K562 (cell line): ENCODE measurements around the gene MYB. TPM values are rescaled to one million over a fixed set of nuclear protein-coding genes. Genes with fewer than 3 reads are reported as not detected.

Experiments
- BRF1 ChIP-seq: IDR thresholded peaks from 3 replicates; pipeline ENCODE4 v1.6.1; 2011; ENCODE audit warnings: borderline replicate concordance, mild to moderate bottlenecking; ENCODE audit not compliant: insufficient read length; ENCODE audit errors: extremely low read depth
- CAMTA2 ChIP-seq: fragments of 250-450 bp; sonication (Bioruptor Pico); conservative IDR thresholded peaks from 2 replicates; pipeline ENCODE4 v1.5.1; 2022
- HOXB6 ChIP-seq: fragments of 250-450 bp; sonication (Bioruptor Pico); IDR thresholded peaks from 2 replicates; pipeline ENCODE4 v1.5.1; 2022; ENCODE audit warnings: mild to moderate bottlenecking, borderline replicate concordance
- ILK ChIP-seq: fragments of 450-650 bp; IDR thresholded peaks from 2 replicates; pipeline ENCODE4 v1.6.1; 2016; ENCODE audit warnings: missing genetic modification characterization, low read depth, mild to moderate bottlenecking, missing compliant biosample characterization, moderate library complexity, borderline replicate concordance
- KAT7 ChIP-seq: sonication (generic); formaldehyde crosslinking; IDR thresholded peaks from 2 replicates; pipeline ENCODE4 v1.8.0; 2022; ENCODE audit warnings: missing genetic modification reagents, mild to moderate bottlenecking, borderline replicate concordance
- PML ChIP-seq: IDR thresholded peaks from 2 replicates; pipeline ENCODE4 v1.6.1; 2012; ENCODE audit warnings: low read length, inconsistent platforms
- RBM14 ChIP-seq: fragments of 200-400 bp; formaldehyde crosslinking; IDR thresholded peaks from 2 replicates; pipeline ENCODE4 v1.6.1; 2018; ENCODE audit warnings: low read depth, mild to moderate bottlenecking, low read length, moderate library complexity, borderline replicate concordance; ENCODE audit not compliant: insufficient read depth
- RBM17 ChIP-seq: fragments of 200-400 bp; formaldehyde crosslinking; IDR thresholded peaks from 2 replicates; pipeline ENCODE4 v1.6.1; 2017; ENCODE audit warnings: low read depth, mild to moderate bottlenecking, low read length, borderline replicate concordance
- TCF7 ChIP-seq: sonication (generic); IDR thresholded peaks from 2 replicates; pipeline ENCODE4 v1.6.1; 2016; ENCODE audit warnings: antibody characterized with exemption, borderline replicate concordance
- TOE1 ChIP-seq, 2 experiments: fragments of 450-650 bp in 1 of 2; sonication (generic) in 1 of 2; formaldehyde crosslinking in 1 of 2; IDR thresholded peaks; 2 replicates each; pipeline versions ENCODE4 v1.7.1 to v1.8.0; 2016 to 2022; ENCODE audit warnings: borderline replicate concordance in 2 of 2, mild to moderate bottlenecking in 2 of 2, antibody characterized with exemption in 1 of 2, inconsistent platforms in 1 of 2, low read depth in 1 of 2, missing genetic modification reagents in 1 of 2, moderate library complexity in 1 of 2
- TRIM24 ChIP-seq, 2 experiments: fragments of 450-650 bp; IDR thresholded peaks; 2 replicates each; pipeline ENCODE4 v1.6.1; 2016
- XRCC5 ChIP-seq: fragments of 200-400 bp; formaldehyde crosslinking; IDR thresholded peaks from 2 replicates; pipeline ENCODE4 v1.6.1; 2017; ENCODE audit warnings: low read depth, mild to moderate bottlenecking, low read length
- ZC3H11A ChIP-seq: IDR thresholded peaks from 2 replicates; pipeline ENCODE4 v1.6.1; 2012; ENCODE audit warnings: low read depth, low read length, improper control_type of control experiment
- ZNF668 ChIP-seq: fragments of 250-450 bp; sonication (Bioruptor Pico); IDR thresholded peaks from 2 replicates; pipeline ENCODE4 v1.8.0; 2022; ENCODE audit warnings: mild to moderate bottlenecking, inconsistent platforms
- polyA plus RNA-seq, 8 experiments: library from polyadenylated mRNA; depleted of rRNA in 4 of 8; stranded (reverse) in 5 of 8; unstranded in 3 of 8; fragments of >200 nt; fragmentation: Nextera tagmentation in 2 of 8; fragmentation: Illumina TruSeq in 1 of 8; extraction: Ambion mirVana in 2 of 8; extraction: Trizol in 1 of 8; gene quantifications; 2 replicates each; pipeline versions ENCODE4 v1.2.1 to v1.2.3, GENCODE V29; 2011 to 2014; ENCODE audit warnings: inconsistent platforms in 1 of 8, missing spikeins in 1 of 8
- total RNA-seq, 7 experiments: library from RNA; depleted of rRNA in 6 of 7; stranded (reverse); fragments of >200 nt in 6 of 7; fragmentation: Illumina TruSeq in 2 of 7; extraction: Trizol in 2 of 7; gene quantifications; 2 replicates each; pipeline versions ENCODE4 v1.2.1 to v1.2.3, GENCODE V29; 2011 to 2021; ENCODE audit warnings: low replicate concordance in 1 of 7
- TF ChIP-seq, protein P1 (sequence below), 2 experiments: IDR thresholded peaks; 2 replicates each; pipeline ENCODE4 v1.6.1; 2011; ENCODE audit warnings: borderline replicate concordance in 1 of 2, control low read depth in 1 of 2, low read depth in 1 of 2, low read length in 1 of 2, mild to moderate bottlenecking in 1 of 2, mixed read lengths in 1 of 2, moderate library complexity in 1 of 2; ENCODE audit not compliant: insufficient read depth in 1 of 2, insufficient read length in 1 of 2, poor library complexity in 1 of 2, severe bottlenecking in 1 of 2; ENCODE audit errors: extremely low read depth in 1 of 2
- TF ChIP-seq, protein P2 (sequence below): fragments of 250-450 bp; sonication (Bioruptor Pico); IDR thresholded peaks from 2 replicates; pipeline ENCODE4 v1.8.0; 2021; ENCODE audit warnings: moderate library complexity, mild to moderate bottlenecking, inconsistent platforms
- TF ChIP-seq, protein P3 (sequence below): fragments of 250-450 bp; sonication (Bioruptor Pico); IDR thresholded peaks from 2 replicates; pipeline ENCODE4 v1.8.0; 2021; ENCODE audit warnings: moderate library complexity, mild to moderate bottlenecking, inconsistent platforms
- TF ChIP-seq, protein P4 (sequence below): sonication (generic); formaldehyde crosslinking; IDR thresholded peaks from 2 replicates; pipeline ENCODE4 v1.8.1; 2022; ENCODE audit warnings: missing genetic modification reagents
- TF ChIP-seq, protein P5 (sequence below), 2 experiments: fragments of 450-650 bp in 1 of 2; IDR thresholded peaks; 2 replicates each; pipeline ENCODE4 v1.6.1; 2011 to 2017; ENCODE audit warnings: low read depth in 2 of 2, antibody characterized with exemption in 1 of 2, borderline replicate concordance in 1 of 2, low read length in 1 of 2, mild to moderate bottlenecking in 1 of 2, mixed read lengths in 1 of 2; ENCODE audit not compliant: control insufficient read depth in 1 of 2

Gene MYB
- total and polyA plus RNA-seq, 9 of the 15 experiments (the other 6 are each of a cell fraction or from before 2014, with no cell fraction given): 35.8 to 218 (median 140) TPM

DNA sequence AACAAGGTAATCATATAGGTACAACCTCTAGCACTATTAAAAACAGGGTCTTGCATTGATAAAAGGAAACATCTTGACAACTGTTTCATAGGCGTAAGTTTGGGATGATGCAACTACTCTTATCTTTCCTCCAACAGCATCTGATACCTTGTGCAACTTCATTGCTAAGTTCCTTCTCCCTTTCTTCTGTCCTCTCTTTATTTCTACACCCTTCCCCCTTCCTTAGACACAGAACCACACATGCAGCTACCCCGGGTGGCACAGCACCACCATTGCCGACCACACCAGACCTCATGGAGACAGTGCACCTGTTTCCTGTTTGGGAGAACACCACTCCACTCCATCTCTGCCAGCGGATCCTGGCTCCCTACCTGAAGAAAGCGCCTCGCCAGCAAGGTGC, 14.4 kb downstream of the MYB start (continued):
- TF ChIP-seq XRCC5 (no peak), TCF7 (no peak), ZC3H11A (no peak), TRIM24 (IDR thresholded peaks at IDR 0.05) (peak; percentile 91 to 95), HOXB6 (no peak), KAT7 (CRISPR knock-in tag) (no peak), ZNF668 (peak; percentile 75; the same call in 1 of the 2 replicates), RBM14 (no peak), RBM17 (no peak), PML (peak; percentile 57; the same call in 1 of the 2 replicates), TOE1 (IDR thresholded peaks at IDR 0.05; ENCODE audit: borderline replicate concordance) (0 out of 2 replicates have a peak, but pooled peaks have one; percentile 39), TOE1 (CRISPR knock-in tag; IDR thresholded peaks at IDR 0.05; ENCODE audit: borderline replicate concordance, low read depth) (no peak), ILK (tag) (no peak), CAMTA2 (no peak), BRF1 (no peak)
- TF ChIP-seq, protein P1, sequence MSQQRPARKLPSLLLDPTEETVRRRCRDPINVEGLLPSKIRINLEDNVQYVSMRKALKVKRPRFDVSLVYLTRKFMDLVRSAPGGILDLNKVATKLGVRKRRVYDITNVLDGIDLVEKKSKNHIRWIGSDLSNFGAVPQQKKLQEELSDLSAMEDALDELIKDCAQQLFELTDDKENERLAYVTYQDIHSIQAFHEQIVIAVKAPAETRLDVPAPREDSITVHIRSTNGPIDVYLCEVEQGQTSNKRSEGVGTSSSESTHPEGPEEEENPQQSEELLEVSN (IDR thresholded peaks at IDR 0.05; ENCODE audit: borderline replicate concordance in 1 of 2, extremely low read depth in 1 of 2, insufficient read depth in 1 of 2, insufficient read length in 1 of 2, low read depth in 1 of 2, low read length in 1 of 2, poor library complexity in 1 of 2, severe bottlenecking in 1 of 2): no peak
- TF ChIP-seq, protein P2, sequence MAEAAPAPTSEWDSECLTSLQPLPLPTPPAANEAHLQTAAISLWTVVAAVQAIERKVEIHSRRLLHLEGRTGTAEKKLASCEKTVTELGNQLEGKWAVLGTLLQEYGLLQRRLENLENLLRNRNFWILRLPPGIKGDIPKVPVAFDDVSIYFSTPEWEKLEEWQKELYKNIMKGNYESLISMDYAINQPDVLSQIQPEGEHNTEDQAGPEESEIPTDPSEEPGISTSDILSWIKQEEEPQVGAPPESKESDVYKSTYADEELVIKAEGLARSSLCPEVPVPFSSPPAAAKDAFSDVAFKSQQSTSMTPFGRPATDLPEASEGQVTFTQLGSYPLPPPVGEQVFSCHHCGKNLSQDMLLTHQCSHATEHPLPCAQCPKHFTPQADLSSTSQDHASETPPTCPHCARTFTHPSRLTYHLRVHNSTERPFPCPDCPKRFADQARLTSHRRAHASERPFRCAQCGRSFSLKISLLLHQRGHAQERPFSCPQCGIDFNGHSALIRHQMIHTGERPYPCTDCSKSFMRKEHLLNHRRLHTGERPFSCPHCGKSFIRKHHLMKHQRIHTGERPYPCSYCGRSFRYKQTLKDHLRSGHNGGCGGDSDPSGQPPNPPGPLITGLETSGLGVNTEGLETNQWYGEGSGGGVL (CRISPR knock-in tag): no peak
- TF ChIP-seq, protein P3, sequence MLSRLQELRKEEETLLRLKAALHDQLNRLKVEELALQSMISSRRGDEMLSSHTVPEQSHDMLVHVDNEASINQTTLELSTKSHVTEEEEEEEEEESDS (CRISPR knock-in tag): no peak
- TF ChIP-seq, protein P4, sequence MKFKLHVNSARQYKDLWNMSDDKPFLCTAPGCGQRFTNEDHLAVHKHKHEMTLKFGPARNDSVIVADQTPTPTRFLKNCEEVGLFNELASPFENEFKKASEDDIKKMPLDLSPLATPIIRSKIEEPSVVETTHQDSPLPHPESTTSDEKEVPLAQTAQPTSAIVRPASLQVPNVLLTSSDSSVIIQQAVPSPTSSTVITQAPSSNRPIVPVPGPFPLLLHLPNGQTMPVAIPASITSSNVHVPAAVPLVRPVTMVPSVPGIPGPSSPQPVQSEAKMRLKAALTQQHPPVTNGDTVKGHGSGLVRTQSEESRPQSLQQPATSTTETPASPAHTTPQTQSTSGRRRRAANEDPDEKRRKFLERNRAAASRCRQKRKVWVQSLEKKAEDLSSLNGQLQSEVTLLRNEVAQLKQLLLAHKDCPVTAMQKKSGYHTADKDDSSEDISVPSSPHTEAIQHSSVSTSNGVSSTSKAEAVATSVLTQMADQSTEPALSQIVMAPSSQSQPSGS (CRISPR knock-in tag): no peak
- TF ChIP-seq, protein P5, sequence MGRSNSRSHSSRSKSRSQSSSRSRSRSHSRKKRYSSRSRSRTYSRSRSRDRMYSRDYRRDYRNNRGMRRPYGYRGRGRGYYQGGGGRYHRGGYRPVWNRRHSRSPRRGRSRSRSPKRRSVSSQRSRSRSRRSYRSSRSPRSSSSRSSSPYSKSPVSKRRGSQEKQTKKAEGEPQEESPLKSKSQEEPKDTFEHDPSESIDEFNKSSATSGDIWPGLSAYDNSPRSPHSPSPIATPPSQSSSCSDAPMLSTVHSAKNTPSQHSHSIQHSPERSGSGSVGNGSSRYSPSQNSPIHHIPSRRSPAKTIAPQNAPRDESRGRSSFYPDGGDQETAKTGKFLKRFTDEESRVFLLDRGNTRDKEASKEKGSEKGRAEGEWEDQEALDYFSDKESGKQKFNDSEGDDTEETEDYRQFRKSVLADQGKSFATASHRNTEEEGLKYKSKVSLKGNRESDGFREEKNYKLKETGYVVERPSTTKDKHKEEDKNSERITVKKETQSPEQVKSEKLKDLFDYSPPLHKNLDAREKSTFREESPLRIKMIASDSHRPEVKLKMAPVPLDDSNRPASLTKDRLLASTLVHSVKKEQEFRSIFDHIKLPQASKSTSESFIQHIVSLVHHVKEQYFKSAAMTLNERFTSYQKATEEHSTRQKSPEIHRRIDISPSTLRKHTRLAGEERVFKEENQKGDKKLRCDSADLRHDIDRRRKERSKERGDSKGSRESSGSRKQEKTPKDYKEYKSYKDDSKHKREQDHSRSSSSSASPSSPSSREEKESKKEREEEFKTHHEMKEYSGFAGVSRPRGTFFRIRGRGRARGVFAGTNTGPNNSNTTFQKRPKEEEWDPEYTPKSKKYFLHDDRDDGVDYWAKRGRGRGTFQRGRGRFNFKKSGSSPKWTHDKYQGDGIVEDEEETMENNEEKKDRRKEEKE (IDR thresholded peaks at IDR 0.05; ENCODE audit: borderline replicate concordance in 1 of 2, control insufficient read depth in 1 of 2, low read depth in 2 of 2, low read length in 1 of 2): no peak
